Posterior vena cava (tissue), 2 donors: ENCODE results near the gene FOXN4. TPM values are rescaled to one million over a fixed set of nuclear protein-coding genes. Genes with fewer than 3 reads are reported as not detected.

ENCODE experiments used
- DNase-seq: peaks from one replicate; pipeline ENCODE4 v3.0.0-alpha.2; 2020; ENCODE audit warnings: low spot score
- intact Hi-C, 2 donors: fragments of 100-400 bp; cut with DNase I; formaldehyde crosslinking; loops; one replicate each; pipeline versions ENCODE4 v1.14.1 to v1.14.2; 2022 to 2023
- total RNA-seq, 2 donors: library from RNA; stranded (reverse); fragmentation: NEBNext Ultra II Directional; extraction: Animal tissue kit (Norgen Biotek cat#: 25700); gene quantifications; one replicate each; pipeline ENCODE4 v1.2.1, GENCODE V29; 2021
- donor health status: DM: yes; HTN: yes; CAD: no.
- donor health status: DM: yes; HTN: yes; CAD: no.

FOXN4 gene
- total RNA-seq, 2 donors from 2014 or later: not detected

GRCh38 chr12:109241936-109242335 is 67.1 kb downstream of the FOXN4 start:
- intact Hi-C loops: no loop called here
- no peak for DNase-seq

GRCh38 chr12:109240365-109240764 is 68.7 kb downstream of the FOXN4 start:
- DNase-seq: no peak
- intact Hi-C loops: no loop called here

DNA sequence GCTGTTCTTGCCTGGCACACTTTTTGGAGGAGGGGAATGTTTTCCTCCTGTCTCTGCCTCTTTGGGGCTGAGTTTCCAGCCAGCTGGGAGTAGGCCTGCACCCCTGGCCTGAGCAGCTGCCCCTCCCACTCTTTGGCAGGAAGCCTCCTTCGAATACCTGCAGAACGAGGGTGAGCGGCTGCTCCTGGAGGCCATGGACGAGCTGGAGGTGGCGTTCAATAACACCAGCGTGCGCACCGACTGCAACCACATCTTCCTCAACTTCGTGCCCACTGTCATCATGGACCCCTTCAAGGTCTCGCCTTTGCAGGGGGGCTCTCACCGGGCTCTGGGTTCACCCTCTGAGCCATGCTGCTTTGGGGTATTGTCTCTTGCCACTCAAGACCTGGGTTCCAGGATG is 69.4 kb downstream of the FOXN4 start:
- no peak for DNase-seq
- intact Hi-C loops: no loop called here

GRCh38 chr12:109239179-109239578 is 69.9 kb downstream of the FOXN4 start:
- intact Hi-C loops: no loop called here

DNA sequence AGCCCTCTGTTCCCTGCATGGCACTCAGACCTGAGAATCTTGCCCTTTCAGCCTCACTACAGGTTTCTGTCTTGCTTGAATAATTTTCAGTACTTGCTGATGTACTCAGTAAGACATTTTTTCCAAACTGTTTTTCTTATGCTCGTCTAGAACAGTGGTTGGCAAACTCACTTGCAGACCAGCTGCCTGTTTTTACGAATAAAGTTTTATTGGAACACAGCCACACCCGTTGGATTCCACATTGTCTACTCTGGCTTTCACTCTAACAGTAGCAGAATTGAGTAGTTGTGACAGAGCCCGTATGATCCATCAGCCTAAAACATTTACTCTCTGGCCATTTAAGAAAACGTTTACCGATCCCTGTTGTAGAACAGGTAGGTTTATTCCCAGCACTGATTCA is 72.8 kb downstream of the FOXN4 start:
- intact Hi-C loops: no loop called here
- DNase-seq: no peak

More at GRCh38 chr12:109239179-109239578, 69.9 kb downstream of the FOXN4 start:
- no peak for DNase-seq

DNA sequence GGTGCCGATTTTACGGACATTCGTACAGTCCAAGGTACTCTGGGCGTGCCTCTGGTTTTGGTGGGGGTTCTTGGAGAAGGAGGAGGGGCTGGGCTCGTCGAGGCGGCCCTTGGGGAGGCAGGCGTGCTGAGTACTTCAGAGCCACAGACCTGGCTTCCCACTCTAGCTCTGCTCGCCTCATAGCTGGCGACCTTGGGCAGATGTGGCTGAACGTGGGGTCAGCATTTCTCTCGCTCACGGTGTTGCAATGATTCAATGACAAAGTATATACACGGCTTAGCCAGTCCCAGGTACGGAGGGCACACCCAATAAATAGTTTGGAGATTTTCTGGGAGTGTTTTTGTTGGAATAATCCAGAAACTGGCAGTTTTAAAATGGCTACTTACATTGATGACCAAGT is 75.1 kb downstream of the FOXN4 start:
- DNase-seq: no peak
- intact Hi-C loops: no loop called here

GRCh38 chr12:109232731-109233130 is 76.4 kb downstream of the FOXN4 start:
- intact Hi-C loops: no loop called here
- DNase-seq: no peak

DNA sequence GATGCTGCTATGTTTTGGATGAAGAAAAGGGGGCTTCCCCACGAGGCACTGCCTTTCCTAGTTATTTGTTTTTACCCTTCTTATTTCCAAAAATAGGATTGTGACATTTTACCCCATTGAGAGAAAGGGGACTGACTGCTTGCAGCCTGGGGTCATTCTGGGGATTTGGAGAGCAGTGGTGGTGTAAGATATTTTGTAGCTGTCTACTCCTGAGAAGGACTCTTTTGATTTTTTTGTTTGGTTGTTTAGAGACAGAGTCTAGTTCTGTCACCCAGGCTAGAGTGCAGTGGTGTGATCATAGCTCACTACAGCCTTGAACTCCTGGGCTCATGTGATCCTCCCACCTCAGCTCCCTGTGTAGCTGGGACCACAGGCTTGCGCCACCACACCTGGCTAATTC is 78.9 kb downstream of the FOXN4 start:
- intact Hi-C loops: no loop called here
- no peak for DNase-seq

- intact Hi-C loops: no loop called here
- DNase-seq: no peak
Observed at GRCh38 chr12:109228664-109229063, 80.4 kb downstream of the FOXN4 start.

Other genes starting within 250 kb of the FOXN4 start
- gene ALKBH2, start 215.8 kb downstream of the FOXN4 start, total RNA-seq: 10 to 100 TPM; 13.3 to 18.4 TPM
- gene UNG, start 211.7 kb downstream of the FOXN4 start, total RNA-seq: 10 to 100 TPM; 10.3 to 11.1 TPM
- 10 to 100 TPM; 29.4 to 49.7 TPM for gene ACACB, start 192.7 kb downstream of the FOXN4 start, total RNA-seq
- not detected for gene MYO1H, start 38.6 kb upstream of the FOXN4 start, total RNA-seq
- 100 to 1,000 TPM; 136 to 138 TPM for gene KCTD10, start 168.0 kb upstream of the FOXN4 start, total RNA-seq
- gene UBE3B, start 168.3 kb upstream of the FOXN4 start, total RNA-seq: 10 to 100 TPM; 29.5 to 34.9 TPM